Vagina (tissue), 2 donors: ENCODE measurements around the gene CLDN22. TPM values are rescaled to one million over a fixed set of nuclear protein-coding genes. Genes with fewer than 3 reads are reported as not detected.

Experiments
- DNase-seq, 2 donors: peaks; one replicate each; pipeline ENCODE4 v3.0.0-alpha.2; 2017; ENCODE audit errors: extremely low spot score in 2 of 2
- H3K27ac ChIP-seq: fragments of 200-600 bp; sonication (generic); one replicate; pipeline ENCODE4 v1.5.1; 2019
- H3K27me3 ChIP-seq: fragments of 200-600 bp; sonication (generic); one replicate; pipeline ENCODE4 v1.5.1; 2019
- H3K36me3 ChIP-seq, 2 donors: fragments of 200-600 bp; sonication (generic); one replicate each; pipeline ENCODE4 v1.5.1; 2017 to 2019
- H3K4me1 ChIP-seq: fragments of 200-600 bp; sonication (generic); one replicate; pipeline ENCODE4 v1.5.1; 2019
- H3K4me3 ChIP-seq, 2 donors: fragments of 200-600 bp; sonication (generic); 1 replicate in 1 of 2; 2 replicates in 1 of 2; pipeline ENCODE4 v1.5.1; 2016 to 2019
- H3K9me3 ChIP-seq: fragments of 200-600 bp; sonication (generic); one replicate; pipeline ENCODE4 v1.5.1; 2019
- CTCF ChIP-seq, 3 experiments: fragments of 450-650 bp in 2 of 3; fragments of 200-600 bp in 1 of 3; sonication (generic) in 1 of 3; IDR thresholded peaks; one replicate each; pipeline ENCODE4 v1.5.1; 2017 to 2019; ENCODE audit warnings: antibody characterized with exemption in 3 of 3, mild to moderate bottlenecking in 2 of 3, moderate library complexity in 2 of 3
- POLR2A ChIP-seq, 2 donors: fragments of 450-650 bp; IDR thresholded peaks; one replicate each; pipeline ENCODE4 v1.6.1; 2017; ENCODE audit warnings: antibody characterized with exemption in 2 of 2, mild to moderate bottlenecking in 2 of 2, moderate library complexity in 2 of 2
- POLR2AphosphoS5 ChIP-seq, 2 donors: sonication (generic); formaldehyde crosslinking; IDR thresholded peaks; one replicate each; pipeline ENCODE4 v1.9.0; 2017; ENCODE audit warnings: antibody characterized with exemption in 2 of 2, mild to moderate bottlenecking in 2 of 2, low read depth in 1 of 2; ENCODE audit not compliant: insufficient read depth in 1 of 2
- intact Hi-C: fragments of 100-400 bp; cut with DNase I; formaldehyde crosslinking; loops from one replicate; pipeline ENCODE4 v1.15.1; 2023
- total RNA-seq: library from RNA; depleted of rRNA; stranded (reverse); fragments of >200 nt; gene quantifications from one replicate; pipeline ENCODE4 v1.2.3, GENCODE V29; 2016

CLDN22 gene
- total RNA-seq, 1 donor from 2014 or later = not detected

GRCh38 chr4:183323295-183323694 is 3.2 kb upstream of the CLDN22 start:
- Histone ChIP-seq H3K36me3 (no peaks in the 10 kb centered on the region), H3K27ac (no peak overlapping the region), H3K9me3 (no peaks in the 10 kb centered on the region), H3K27me3 (no peaks in the 10 kb centered on the region), H3K4me3 (no peak overlapping the region), H3K4me1 (no peaks in the 10 kb centered on the region)
- intact Hi-C loops = no loop called here
- no peak for DNase-seq
- TF ChIP-seq CTCF (IDR thresholded peaks at IDR 0.05) = no peak
- no peak for TF ChIP-seq POLR2AphosphoS5 (IDR thresholded peaks at IDR 0.05; ENCODE audit: insufficient read depth in 1 of 2, low read depth in 1 of 2)
- no peak for TF ChIP-seq POLR2A (IDR thresholded peaks at IDR 0.05)

GRCh38 chr4:183322326-183322725 is 2.2 kb upstream of the CLDN22 start, which contains the start of gene CLDN24:
Gene CLDN24, minus strand, starts transcription at chr4:183322426. Its CDS starts 0 bp downstream, at chr4:183322426.
- no peaks in the 10 kb centered on the region for H3K4me1 ChIP-seq
- no peak within 1 kb of the TSS for H3K4me3 ChIP-seq
- no peaks in the 10 kb centered on the region for H3K9me3 ChIP-seq
- no peaks in the 10 kb centered on the region for H3K27me3 ChIP-seq
- no peak for DNase-seq
- H3K27ac ChIP-seq = no peak within 1 kb of the TSS
- H3K36me3 ChIP-seq = no peaks in the 10 kb centered on the region
- no peak for TF ChIP-seq POLR2AphosphoS5 (IDR thresholded peaks at IDR 0.05; ENCODE audit: insufficient read depth in 1 of 2, low read depth in 1 of 2)
- no peak for TF ChIP-seq CTCF (IDR thresholded peaks at IDR 0.05)
- TF ChIP-seq POLR2A (IDR thresholded peaks at IDR 0.05) = no peak
- intact Hi-C loops = no loop called here

- intact Hi-C loops = no loop called here
- Histone ChIP-seq H3K4me3 (no peak overlapping the region), H3K4me1 (no peaks in the 10 kb centered on the region), H3K27me3 (no peaks in the 10 kb centered on the region), H3K27ac (no peak overlapping the region), H3K9me3 (no peaks in the 10 kb centered on the region), H3K36me3 (no peaks in the 10 kb centered on the region)
- no peak for DNase-seq
- TF ChIP-seq CTCF (IDR thresholded peaks at IDR 0.05) = no peak
- TF ChIP-seq POLR2AphosphoS5 (IDR thresholded peaks at IDR 0.05; ENCODE audit: insufficient read depth in 1 of 2, low read depth in 1 of 2) = no peak
- TF ChIP-seq POLR2A (IDR thresholded peaks at IDR 0.05) = no peak
Observed at GRCh38 chr4:183321516-183321915, 1.4 kb upstream of the CLDN22 start.

- Histone ChIP-seq H3K27ac (no peak overlapping the region), H3K27me3 (no peaks in the 10 kb centered on the region), H3K36me3 (no peaks in the 10 kb centered on the region), H3K4me3 (no peak overlapping the region), H3K4me1 (no peaks in the 10 kb centered on the region), H3K9me3 (no peaks in the 10 kb centered on the region)
- TF ChIP-seq POLR2A (IDR thresholded peaks at IDR 0.05) (no peak), POLR2AphosphoS5 (IDR thresholded peaks at IDR 0.05; ENCODE audit: insufficient read depth in 1 of 2, low read depth in 1 of 2) (no peak), CTCF (IDR thresholded peaks at IDR 0.05) (no peak)
- intact Hi-C loops = no loop called here
- DNase-seq = no peak
Observed at GRCh38 chr4:183321079-183321478, 1.0 kb upstream of the CLDN22 start.

GRCh38 chr4:183318656-183319055 is 1.4 kb downstream of the CLDN22 start:
- DNase-seq = no peak
- Histone ChIP-seq H3K27me3 (no peaks in the 10 kb centered on the region), H3K36me3 (peaks cover 0 to 7% of the 10 kb centered on the region in 2 donors), H3K4me1 (no peaks in the 10 kb centered on the region), H3K27ac (no peak overlapping the region), H3K9me3 (no peaks in the 10 kb centered on the region), H3K4me3 (no peak overlapping the region)
- intact Hi-C loops = no loop called here
- TF ChIP-seq CTCF (IDR thresholded peaks at IDR 0.05) (no peak), POLR2A (IDR thresholded peaks at IDR 0.05) (no peak), POLR2AphosphoS5 (IDR thresholded peaks at IDR 0.05; ENCODE audit: insufficient read depth in 1 of 2, low read depth in 1 of 2) (no peak)
